Mesendoderm (in vitro differentiated cells): ENCODE results near the gene ST8SIA5.

ENCODE experiments used
- DNase-seq: peaks from one replicate; pipeline ENCODE4 v3.0.0; 2013
- H2AK5ac ChIP-seq: 2 replicates; pipeline ENCODE4 v1.6.1; 2013; ENCODE audit warnings: low read length, inconsistent platforms
- H2BK120ac ChIP-seq: 2 replicates; pipeline ENCODE4 v1.6.1; 2013; ENCODE audit warnings: low read depth, mild to moderate bottlenecking, low read length, moderate library complexity, mixed read lengths
- H2BK15ac ChIP-seq: replicated peaks from 2 replicates; pipeline ENCODE4 v1.6.1; 2013; ENCODE audit warnings: low read depth, mild to moderate bottlenecking, moderate library complexity
- H2BK5ac ChIP-seq: 2 replicates; pipeline ENCODE4 v1.6.1; 2013; ENCODE audit warnings: low read length, inconsistent platforms
- H3K18ac ChIP-seq: 2 replicates; pipeline ENCODE4 v1.6.1; 2013; ENCODE audit warnings: mild to moderate bottlenecking, low read length, mixed read lengths
- H3K23ac ChIP-seq: one replicate; pipeline ENCODE4 v1.6.1; 2013; ENCODE audit warnings: low read length
- H3K27ac ChIP-seq: 2 replicates; pipeline ENCODE4 v1.5.1; 2013; ENCODE audit warnings: low read depth, mild to moderate bottlenecking, inconsistent platforms, low read length, moderate library complexity
- H3K27me3 ChIP-seq: 2 replicates; pipeline ENCODE4 v1.6.1; 2013; ENCODE audit warnings: low read length, control low read depth, mild to moderate bottlenecking, inconsistent platforms; ENCODE audit not compliant: insufficient read depth, poor library complexity
- H3K36me3 ChIP-seq: 2 replicates; pipeline ENCODE4 v1.6.1; 2013; ENCODE audit warnings: low read length, inconsistent platforms; ENCODE audit not compliant: control insufficient read depth, insufficient read depth
- H3K4ac ChIP-seq: one replicate; pipeline ENCODE4 v1.6.1; 2013; ENCODE audit warnings: low read depth, mild to moderate bottlenecking, low read length, moderate library complexity
- H3K4me1 ChIP-seq: 2 replicates; pipeline ENCODE4 v1.6.1; 2013; ENCODE audit warnings: low read depth, low read length, inconsistent platforms; ENCODE audit not compliant: control insufficient read depth
- H3K4me2 ChIP-seq: 2 replicates; pipeline ENCODE4 v1.6.1; 2013; ENCODE audit warnings: low read length
- H3K4me3 ChIP-seq: 2 replicates; pipeline ENCODE4 v1.5.1; 2013; ENCODE audit warnings: mild to moderate bottlenecking, low read length
- H3K56ac ChIP-seq: one replicate; pipeline ENCODE4 v1.6.1; 2013; ENCODE audit warnings: low read length
- H3K79me1 ChIP-seq: 2 replicates; pipeline ENCODE4 v1.6.1; 2013; ENCODE audit warnings: low read length, inconsistent platforms
- H3K79me2 ChIP-seq: 2 replicates; pipeline ENCODE4 v1.6.1; 2013; ENCODE audit warnings: mild to moderate bottlenecking, low read length; ENCODE audit not compliant: control insufficient read depth, insufficient read depth
- H3K9ac ChIP-seq: 2 replicates; pipeline ENCODE4 v1.6.1; 2013; ENCODE audit warnings: low read length, inconsistent platforms
- H4K5ac ChIP-seq: one replicate; pipeline ENCODE4 v1.6.1; 2013; ENCODE audit warnings: low read length
- H4K8ac ChIP-seq: one replicate; pipeline ENCODE4 v1.6.1; 2013; ENCODE audit warnings: low read depth, mild to moderate bottlenecking, control low read depth, low read length, moderate library complexity
- WGBS: extraction: QIAGEN DNeasy Blood & Tissue Kit; methylation state at CpG from one replicate; pipeline ENCODE4 v1.1.7; 2013; ENCODE audit warnings: low lambda C conversion rate, missing lambda C conversion rate; ENCODE audit not compliant: insufficient coverage; ENCODE audit errors: extremely low coverage; 5-methylcytosine and 5-hydroxymethylcytosine counted together

ST8SIA5 gene

GRCh38 chr18:46736736-46737135 is 20.1 kb downstream of the ST8SIA5 start:
- H3K79me1 ChIP-seq, result no peaks in the 10 kb centered on the region
- H3K9ac ChIP-seq, result no peak overlapping the region
- no CpG with 5 or more reads among the region's 4 CpGs for WGBS
- DNase-seq, result no peak
- H4K8ac ChIP-seq, result no peak overlapping the region
- no peak overlapping the region for H3K27ac ChIP-seq
- H3K79me2 ChIP-seq, result no peaks in the 10 kb centered on the region
- H2BK5ac ChIP-seq, result no peak overlapping the region
- no peak overlapping the region for H3K4ac ChIP-seq
- no peaks in the 10 kb centered on the region for H3K4me1 ChIP-seq
- no peak overlapping the region for H3K4me2 ChIP-seq
- H3K4me3 ChIP-seq, result no peak overlapping the region
- no peak overlapping the region for H2BK15ac ChIP-seq
- no peak overlapping the region for H4K5ac ChIP-seq
- no peaks in the 10 kb centered on the region for H3K27me3 ChIP-seq
- no peaks in the 10 kb centered on the region for H3K36me3 ChIP-seq
- H2BK120ac ChIP-seq, result no peak overlapping the region
- H2AK5ac ChIP-seq, result no peak overlapping the region
- no peak overlapping the region for H3K56ac ChIP-seq
- no peak overlapping the region for H3K23ac ChIP-seq
- H3K18ac ChIP-seq, result no peak overlapping the region

GRCh38 chr18:46736135-46736534 is 20.7 kb downstream of the ST8SIA5 start:
- Histone ChIP-seq H4K8ac (no peak overlapping the region), H2AK5ac (no peak overlapping the region), H3K79me1 (no peaks in the 10 kb centered on the region), H2BK120ac (no peak overlapping the region), H3K4me3 (no peak overlapping the region), H2BK15ac (no peak overlapping the region), H3K56ac (no peak overlapping the region), H3K27me3 (no peaks in the 10 kb centered on the region), H3K4me1 (no peaks in the 10 kb centered on the region), H3K27ac (no peak overlapping the region), H3K18ac (no peak overlapping the region), H2BK5ac (no peak overlapping the region), H4K5ac (no peak overlapping the region), H3K36me3 (no peaks in the 10 kb centered on the region), H3K23ac (no peak overlapping the region), H3K9ac (no peak overlapping the region), H3K79me2 (no peaks in the 10 kb centered on the region), H3K4ac (no peak overlapping the region), H3K4me2 (no peak overlapping the region)
- whole genome bisulfite sequencing, result 50% methylated on average over 2 of the region's 5 CpGs
- DNase-seq, result no peak

- no CpG with 5 or more reads among the region's 4 CpGs for WGBS
- no peaks in the 10 kb centered on the region for H3K79me1 ChIP-seq
- no peak overlapping the region for H3K56ac ChIP-seq
- H2AK5ac ChIP-seq, result no peak overlapping the region
- no peak overlapping the region for H3K4ac ChIP-seq
- no peak overlapping the region for H3K23ac ChIP-seq
- no peak overlapping the region for H4K5ac ChIP-seq
- no peaks in the 10 kb centered on the region for H3K27me3 ChIP-seq
- no peak overlapping the region for H4K8ac ChIP-seq
- no peak overlapping the region for H3K4me3 ChIP-seq
- H3K4me1 ChIP-seq, result no peaks in the 10 kb centered on the region
- H3K27ac ChIP-seq, result no peak overlapping the region
- DNase-seq, result no peak
- no peak overlapping the region for H3K18ac ChIP-seq
- no peak overlapping the region for H2BK5ac ChIP-seq
- H2BK15ac ChIP-seq, result no peak overlapping the region
- H3K79me2 ChIP-seq, result no peaks in the 10 kb centered on the region
- H3K4me2 ChIP-seq, result no peak overlapping the region
- no peak overlapping the region for H3K9ac ChIP-seq
- H3K36me3 ChIP-seq, result no peaks in the 10 kb centered on the region
- no peak overlapping the region for H2BK120ac ChIP-seq
These were observed 21.9 kb downstream of the ST8SIA5 start for GRCh38 chr18:46734981-46735380.

GRCh38 chr18:46733872-46734271 is 23.0 kb downstream of the ST8SIA5 start:
- Histone ChIP-seq H3K79me2 (no peaks in the 10 kb centered on the region), H2BK120ac (no peak overlapping the region), H4K5ac (no peak overlapping the region), H3K4ac (no peak overlapping the region), H3K23ac (no peak overlapping the region), H3K36me3 (no peaks in the 10 kb centered on the region), H3K79me1 (no peaks in the 10 kb centered on the region), H2BK5ac (no peak overlapping the region), H2AK5ac (no peak overlapping the region), H3K27me3 (no peaks in the 10 kb centered on the region), H3K4me3 (no peak overlapping the region), H3K4me2 (no peak overlapping the region), H4K8ac (no peak overlapping the region), H3K27ac (no peak overlapping the region), H2BK15ac (no peak overlapping the region), H3K18ac (no peak overlapping the region), H3K9ac (no peak overlapping the region), H3K56ac (no peak overlapping the region), H3K4me1 (no peaks in the 10 kb centered on the region)
- DNase-seq, result no peak
- no CpG with 5 or more reads among the region's 11 CpGs for WGBS

GRCh38 chr18:46732801-46733200 is 24.1 kb downstream of the ST8SIA5 start:
- no CpG with 5 or more reads among the region's 6 CpGs for WGBS
- no peak overlapping the region for H3K27ac ChIP-seq
- H3K56ac ChIP-seq, result no peak overlapping the region
- no peak overlapping the region for H3K4me3 ChIP-seq
- no peaks in the 10 kb centered on the region for H3K4me1 ChIP-seq
- no peak overlapping the region for H2BK15ac ChIP-seq
- H2AK5ac ChIP-seq, result no peak overlapping the region
- DNase-seq, result no peak
- no peak overlapping the region for H3K23ac ChIP-seq
- H3K79me1 ChIP-seq, result no peaks in the 10 kb centered on the region
- no peaks in the 10 kb centered on the region for H3K79me2 ChIP-seq
- H3K18ac ChIP-seq, result no peak overlapping the region
- H2BK5ac ChIP-seq, result no peak overlapping the region
- H3K4ac ChIP-seq, result no peak overlapping the region
- no peak overlapping the region for H2BK120ac ChIP-seq
- H3K9ac ChIP-seq, result no peak overlapping the region
- H4K5ac ChIP-seq, result no peak overlapping the region
- H3K36me3 ChIP-seq, result no peaks in the 10 kb centered on the region
- no peak overlapping the region for H4K8ac ChIP-seq
- H3K27me3 ChIP-seq, result no peaks in the 10 kb centered on the region
- H3K4me2 ChIP-seq, result no peak overlapping the region

- H3K27me3 ChIP-seq, result no peaks in the 10 kb centered on the region
- WGBS, result no CpG with 5 or more reads among the region's 2 CpGs
- no peaks in the 10 kb centered on the region for H3K4me1 ChIP-seq
- H2BK5ac ChIP-seq, result no peak overlapping the region
- no peak overlapping the region for H3K4me3 ChIP-seq
- no peak overlapping the region for H4K8ac ChIP-seq
- H2AK5ac ChIP-seq, result no peak overlapping the region
- H3K27ac ChIP-seq, result no peak overlapping the region
- no peak overlapping the region for H3K18ac ChIP-seq
- H3K9ac ChIP-seq, result no peak overlapping the region
- DNase-seq, result no peak
- no peak overlapping the region for H3K4me2 ChIP-seq
- H4K5ac ChIP-seq, result no peak overlapping the region
- no peak overlapping the region for H3K56ac ChIP-seq
- H2BK15ac ChIP-seq, result no peak overlapping the region
- no peaks in the 10 kb centered on the region for H3K36me3 ChIP-seq
- no peak overlapping the region for H3K23ac ChIP-seq
- H2BK120ac ChIP-seq, result no peak overlapping the region
- no peaks in the 10 kb centered on the region for H3K79me2 ChIP-seq
- H3K79me1 ChIP-seq, result no peaks in the 10 kb centered on the region
- H3K4ac ChIP-seq, result no peak overlapping the region
These were observed 24.7 kb downstream of the ST8SIA5 start for GRCh38 chr18:46732201-46732600.
